Heart left ventricle (tissue), 16 donors: ENCODE measurements around the gene IMMP2L. TPM values are rescaled to one million over a fixed set of nuclear protein-coding genes. Genes with fewer than 3 reads are reported as not detected.

Experiments used
- ATAC-seq, 4 donors: fragments of 200-7000 bp; cut with Tn5 transposase; one replicate each; pipeline ENCODE4 v1.9.1; 2020 to 2022; ENCODE audit warnings: moderate library complexity in 4 of 4, mild to moderate bottlenecking in 3 of 4, moderate number of reproducible peaks in 1 of 4
- DNase-seq, 5 donors: peaks; one replicate each; pipeline ENCODE4 v3.0.0-alpha.2; 2020
- H3K27ac ChIP-seq, 12 donors: fragments of 200-600 bp; sonication (generic) in 4 of 12; one replicate each; pipeline versions ENCODE4 v1.5.0 to v1.8.0; 2016 to 2022; ENCODE audit warnings: mild to moderate bottlenecking in 2 of 12
- H3K27me3 ChIP-seq, 9 donors: fragments of 200-600 bp; sonication (generic) in 2 of 9; one replicate each; pipeline versions ENCODE4 v1.5.1 to v1.8.0; 2016 to 2022; ENCODE audit warnings: mild to moderate bottlenecking in 3 of 9
- H3K36me3 ChIP-seq, 9 donors: fragments of 200-600 bp; sonication (generic) in 2 of 9; one replicate each; pipeline versions ENCODE4 v1.5.0 to v1.8.0; 2018 to 2022; ENCODE audit warnings: mild to moderate bottlenecking in 2 of 9
- H3K4me1 ChIP-seq, 12 donors: fragments of 200-600 bp; sonication (generic) in 4 of 12; one replicate each; pipeline versions ENCODE4 v1.5.0 to v1.8.0; 2016 to 2022; ENCODE audit warnings: mild to moderate bottlenecking in 3 of 12
- H3K4me3 ChIP-seq, 12 donors: fragments of 200-600 bp; sonication (generic) in 4 of 12; one replicate each; pipeline versions ENCODE4 v1.5.0 to v1.8.0; 2017 to 2022; ENCODE audit warnings: mild to moderate bottlenecking in 9 of 12, moderate library complexity in 4 of 12
- H3K9me3 ChIP-seq, 12 donors: fragments of 200-600 bp; sonication (generic) in 4 of 12; one replicate each; pipeline versions ENCODE4 v1.5.0 to v1.8.0; 2016 to 2022; ENCODE audit warnings: mild to moderate bottlenecking in 1 of 12
- POLR2A ChIP-seq, 2 donors: fragments of 450-650 bp; IDR thresholded peaks; one replicate each; pipeline ENCODE4 v1.6.1; 2017; ENCODE audit warnings: antibody characterized with exemption in 2 of 2, mild to moderate bottlenecking in 2 of 2, moderate library complexity in 2 of 2
- WGBS, 4 donors: extraction: QIAGEN DNeasy Blood & Tissue Kit in 2 of 4; methylation state at CpG; one replicate each; pipeline versions ENCODE4 v1.1.5 to v1.1.7; 2013 to 2018; 5-methylcytosine and 5-hydroxymethylcytosine counted together
- intact Hi-C, 10 donors: fragments of 100-400 bp; cut with DNase I; formaldehyde crosslinking; loops; one replicate each; pipeline versions ENCODE4 v1.11.1 to v1.14.2; 2022
- polyA plus RNA-seq, 2 donors: library from polyadenylated mRNA; stranded (reverse); fragments of 200-250 nt; gene quantifications; one replicate each; pipeline ENCODE4 v1.2.3, GENCODE V29; 2013
- total RNA-seq, 9 donors: library from RNA; depleted of rRNA in 2 of 9; stranded (reverse); fragments of >200 nt in 2 of 9; fragmentation: NEBNext Ultra II Directional in 3 of 9; extraction: Animal tissue kit (Norgen Biotek cat#: 25700) in 3 of 9; gene quantifications; one replicate each; pipeline versions ENCODE4 v1.1.0 to v1.2.4, GENCODE V29; 2016 to 2023
- TF ChIP-seq, protein P1 (sequence below), 12 donors: fragments of 200-600 bp; sonication (generic) in 4 of 12; IDR thresholded peaks; one replicate each; pipeline versions ENCODE4 v1.5.0 to v1.8.0; 2018 to 2022; ENCODE audit warnings: antibody characterized with exemption in 12 of 12, mild to moderate bottlenecking in 5 of 12
- donor health status: ischemic (EF 13 %, LVEDD 7.1; RV severe dilation, severe dysfunction).
- donor health status: healthy with polysubstance abuse.
- donor health status: DM: no; HTN: yes; CAD: no.
- donor health status: DM: no; HTN: no; CAD: no.
- donor health status: ischemic (EF 25% LVEDD 6.9; RV normal size, moderate dysfunction).
- donor health status: ischemic (EF 25% LVEDD 5.7; RV mildly dilated, moderate dysfunction).
- donor health status: healthy.
- donor health status: DM: yes; HTN: yes; CAD: no.
- donor health status: ischemic (EF 35%, LVEDD 5.7; RV mildly dilated, moderate dysfunction).
- donor health status: nonischemic (EF 11% LVEDD 7.7; RV severe dilation, severe dysfunction).
- donor health status: DM: yes; HTN: yes; CAD: no.
- donor health status: PGD.
- donor health status: ischemic (EF 29% LVEDD 5.4; RV normal size, mild dysfunction).
- donor health status: nonischemic (EF 23%, LVEDD 6.1; RV moderate dilation, normal function).

Gene IMMP2L
- total and polyA plus RNA-seq, 11 donors, result 5.1 to 17.2 (median 15.9) TPM

DNA sequence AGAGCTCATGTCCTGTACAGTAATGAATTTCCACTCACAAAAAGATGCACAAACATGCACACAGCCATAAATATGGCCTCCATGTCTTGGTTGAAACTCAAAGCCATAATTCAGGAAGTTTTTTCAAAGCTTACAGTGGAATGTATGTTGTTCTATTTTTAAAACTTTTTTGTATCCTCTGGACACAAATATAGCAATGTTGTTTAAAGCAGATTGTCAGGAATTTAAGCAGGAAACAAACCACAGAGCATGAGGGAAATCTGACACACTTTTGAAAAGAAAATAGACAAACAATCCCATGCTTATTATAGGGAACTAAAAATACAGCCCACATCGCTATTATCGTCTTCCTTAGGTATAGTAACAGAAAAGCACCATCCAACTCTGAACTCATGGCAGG lies 449.9 kb downstream of the IMMP2L start:
- H3K27ac ChIP-seq, result no peak overlapping the region
- ATAC-seq, result no peak

DNA sequence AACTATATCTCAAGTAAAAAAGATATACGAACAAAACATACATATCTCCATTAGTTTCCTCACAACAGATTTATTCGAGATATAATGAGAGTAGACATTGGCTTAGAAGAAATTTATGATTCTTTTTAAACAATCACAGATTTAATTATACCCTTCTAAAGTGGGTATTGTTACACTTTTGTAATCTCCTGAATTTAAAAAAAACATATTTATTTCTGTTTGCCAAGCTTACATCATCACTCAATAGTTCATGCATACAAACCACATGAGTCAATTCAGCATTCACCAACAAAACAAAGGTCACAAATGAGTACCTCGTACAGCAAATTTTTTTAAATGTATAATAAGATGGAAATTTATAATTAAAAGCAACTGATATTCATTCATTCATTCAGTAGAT lies 453.8 kb downstream of the IMMP2L start:
- no peaks in the 10 kb centered on the region for H3K27me3 ChIP-seq
- TF ChIP-seq, protein P1, sequence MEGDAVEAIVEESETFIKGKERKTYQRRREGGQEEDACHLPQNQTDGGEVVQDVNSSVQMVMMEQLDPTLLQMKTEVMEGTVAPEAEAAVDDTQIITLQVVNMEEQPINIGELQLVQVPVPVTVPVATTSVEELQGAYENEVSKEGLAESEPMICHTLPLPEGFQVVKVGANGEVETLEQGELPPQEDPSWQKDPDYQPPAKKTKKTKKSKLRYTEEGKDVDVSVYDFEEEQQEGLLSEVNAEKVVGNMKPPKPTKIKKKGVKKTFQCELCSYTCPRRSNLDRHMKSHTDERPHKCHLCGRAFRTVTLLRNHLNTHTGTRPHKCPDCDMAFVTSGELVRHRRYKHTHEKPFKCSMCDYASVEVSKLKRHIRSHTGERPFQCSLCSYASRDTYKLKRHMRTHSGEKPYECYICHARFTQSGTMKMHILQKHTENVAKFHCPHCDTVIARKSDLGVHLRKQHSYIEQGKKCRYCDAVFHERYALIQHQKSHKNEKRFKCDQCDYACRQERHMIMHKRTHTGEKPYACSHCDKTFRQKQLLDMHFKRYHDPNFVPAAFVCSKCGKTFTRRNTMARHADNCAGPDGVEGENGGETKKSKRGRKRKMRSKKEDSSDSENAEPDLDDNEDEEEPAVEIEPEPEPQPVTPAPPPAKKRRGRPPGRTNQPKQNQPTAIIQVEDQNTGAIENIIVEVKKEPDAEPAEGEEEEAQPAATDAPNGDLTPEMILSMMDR (IDR thresholded peaks at IDR 0.05), result no peak
- TF ChIP-seq POLR2A (IDR thresholded peaks at IDR 0.05), result no peak
- H3K4me1 ChIP-seq, result peaks cover 0 to 24% (median 4%) of the 10 kb centered on the region in 12 donors
- H3K9me3 ChIP-seq, result no peaks in the 10 kb centered on the region
- 82 to 89% (median 88%) methylated on average over 3 of the region's 3 CpGs for WGBS, 4 donors
- DNase-seq, result no peak
- H3K4me3 ChIP-seq, result no peak overlapping the region
- H3K36me3 ChIP-seq, result no peaks in the 10 kb centered on the region
- ATAC-seq, result no peak
- intact Hi-C loops, result loop anchor here in 1 of 10 donors (10.0 kb wide), 1 partner anchor 1014 kb away; no protein-coding TSS in a partner anchor
- H3K27ac ChIP-seq, result no peak overlapping the region

More for the DNA sequence above, 449.9 kb downstream of the IMMP2L start:
- no peak for DNase-seq
- 42 to 57% (median 54%) methylated on average over 2 of the region's 2 CpGs for WGBS, 4 donors
- Histone ChIP-seq H3K36me3 (no peaks in the 10 kb centered on the region), H3K4me1 (peaks cover 0 to 31% (median 4%) of the 10 kb centered on the region in 12 donors), H3K9me3 (no peaks in the 10 kb centered on the region), H3K27me3 (no peaks in the 10 kb centered on the region), H3K4me3 (no peak overlapping the region)
- TF ChIP-seq, protein P1 (IDR thresholded peaks at IDR 0.05), result no peak
- TF ChIP-seq POLR2A (IDR thresholded peaks at IDR 0.05), result no peak
- intact Hi-C loops, result no loop called here

DNA sequence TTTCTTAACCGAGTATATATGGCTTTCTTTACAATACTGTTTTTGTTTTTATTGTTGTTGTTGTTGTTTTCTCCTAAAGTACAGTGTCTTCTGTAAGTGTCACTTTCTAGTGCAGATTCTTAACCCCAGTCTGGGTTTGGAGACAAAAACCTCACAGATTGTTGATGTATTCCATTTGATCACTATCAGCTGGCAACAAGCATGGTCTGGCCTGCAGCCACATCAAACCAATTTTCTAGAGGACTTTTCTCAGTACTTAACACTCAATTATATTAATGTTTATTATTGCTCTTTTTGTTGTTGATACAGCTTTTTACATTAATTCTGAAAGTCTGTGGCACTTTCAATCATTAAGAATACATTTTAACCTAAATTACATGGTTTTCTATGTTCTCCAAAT lies 454.3 kb downstream of the IMMP2L start:
- DNase-seq, result no peak
- 78 to 91% (median 85%) methylated on average over 1 of the region's 1 CpG for WGBS, 4 donors
- intact Hi-C loops, result loop anchor here in 1 of 10 donors (10.0 kb wide), 1 partner anchor 1013 kb away; no protein-coding TSS in a partner anchor

DNA sequence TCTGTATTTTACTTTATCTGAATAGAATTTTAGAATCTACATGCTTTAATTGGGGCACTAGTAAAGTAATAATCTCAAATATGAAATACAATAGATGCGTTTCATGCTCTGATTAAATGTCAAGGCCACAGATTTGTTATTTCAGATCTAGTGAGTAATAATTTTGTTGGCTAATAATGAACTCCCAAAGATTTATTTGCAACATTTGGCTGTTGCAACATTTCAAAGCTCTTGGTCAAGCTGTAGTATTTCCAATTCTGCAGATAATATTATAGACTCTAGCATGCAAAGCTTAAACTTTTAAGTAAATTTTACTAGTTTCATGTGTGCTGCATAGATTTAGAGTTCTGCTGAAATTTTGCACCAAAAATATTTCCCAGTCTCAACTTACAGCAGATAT lies 454.7 kb downstream of the IMMP2L start:
- 75 to 88% (median 77%) methylated on average over 1 of the region's 1 CpG for WGBS, 4 donors
- DNase-seq, result no peak
- Histone ChIP-seq H3K9me3 (no peaks in the 10 kb centered on the region), H3K27ac (no peak overlapping the region), H3K4me1 (peaks cover 0 to 15% (median 3%) of the 10 kb centered on the region in 12 donors), H3K4me3 (no peak overlapping the region), H3K27me3 (no peaks in the 10 kb centered on the region), H3K36me3 (no peaks in the 10 kb centered on the region)
- TF ChIP-seq, protein P1 (IDR thresholded peaks at IDR 0.05), result no peak
- TF ChIP-seq POLR2A (IDR thresholded peaks at IDR 0.05), result no peak
- ATAC-seq, result no peak
- intact Hi-C loops, result loop anchor here in 1 of 10 donors (10.0 kb wide), 1 partner anchor 1013 kb away; no protein-coding TSS in a partner anchor

More for the DNA sequence above, 454.3 kb downstream of the IMMP2L start:
- Histone ChIP-seq H3K4me3 (no peak overlapping the region), H3K27ac (no peak overlapping the region), H3K27me3 (no peaks in the 10 kb centered on the region), H3K4me1 (peaks cover 0 to 19% (median 4%) of the 10 kb centered on the region in 12 donors), H3K9me3 (no peaks in the 10 kb centered on the region), H3K36me3 (no peaks in the 10 kb centered on the region)
- no peak for ATAC-seq
- TF ChIP-seq, protein P1 (IDR thresholded peaks at IDR 0.05), result no peak
- no peak for TF ChIP-seq POLR2A (IDR thresholded peaks at IDR 0.05)
